HG02885 (cell line): ENCODE data around the gene PLEKHJ1.

Source experiments
- ATAC-seq: cut with Tn5 transposase; IDR thresholded peaks from one replicate; pipeline ENCODE4 v1.9.1; 2021; ENCODE audit warnings: mild to moderate bottlenecking; ENCODE audit not compliant: unreplicated experiment, poor library complexity

The PLEKHJ1 gene

GRCh38 chr19:2251106-2252054 is 15.3 kb upstream of the PLEKHJ1 start:
- ATAC-seq = no peak

GRCh38 chr19:2250766-2251105 is 14.6 kb upstream of the PLEKHJ1 start:
- no peak for ATAC-seq

GRCh38 chr19:2249880-2250765 is 14.0 kb upstream of the PLEKHJ1 start:
- no peak for ATAC-seq

GRCh38 chr19:2249010-2249866 is 13.1 kb upstream of the PLEKHJ1 start, which contains the start of gene AMH:
Gene AMH, plus strand, starts transcription at chr19:2249323. Its CDS starts 10 bp downstream, at chr19:2249333.
- ATAC-seq = no peak

GRCh38 chr19:2248136-2249009 is 12.2 kb upstream of the PLEKHJ1 start:
- no peak for ATAC-seq

GRCh38 chr19:2247433-2248101 is 11.4 kb upstream of the PLEKHJ1 start:
- ATAC-seq = no peak

GRCh38 chr19:2246801-2247361 is 10.8 kb upstream of the PLEKHJ1 start:
- no peak for ATAC-seq

GRCh38 chr19:2246014-2246620 is 10.0 kb upstream of the PLEKHJ1 start:
- no peak for ATAC-seq

- ATAC-seq = no peak
Measured at GRCh38 chr19:2245273-2245672, 9.1 kb upstream of the PLEKHJ1 start.

- ATAC-seq = no peak
Measured at GRCh38 chr19:2244486-2244885, 8.4 kb upstream of the PLEKHJ1 start.

- ATAC-seq = no peak
Measured at GRCh38 chr19:2244125-2244411, 7.9 kb upstream of the PLEKHJ1 start.

- no peak for ATAC-seq
Measured at GRCh38 chr19:2243274-2244124, 7.4 kb upstream of the PLEKHJ1 start.

GRCh38 chr19:2242816-2243215 is 6.7 kb upstream of the PLEKHJ1 start:
- ATAC-seq = no peak

GRCh38 chr19:2242092-2242537 is 6.0 kb upstream of the PLEKHJ1 start:
- ATAC-seq = no peak

- no peak for ATAC-seq
Measured at GRCh38 chr19:2240881-2241760, 5.0 kb upstream of the PLEKHJ1 start.
